ENCODE measurements around the gene FGFBP1.

The FGFBP1 gene

DNA sequence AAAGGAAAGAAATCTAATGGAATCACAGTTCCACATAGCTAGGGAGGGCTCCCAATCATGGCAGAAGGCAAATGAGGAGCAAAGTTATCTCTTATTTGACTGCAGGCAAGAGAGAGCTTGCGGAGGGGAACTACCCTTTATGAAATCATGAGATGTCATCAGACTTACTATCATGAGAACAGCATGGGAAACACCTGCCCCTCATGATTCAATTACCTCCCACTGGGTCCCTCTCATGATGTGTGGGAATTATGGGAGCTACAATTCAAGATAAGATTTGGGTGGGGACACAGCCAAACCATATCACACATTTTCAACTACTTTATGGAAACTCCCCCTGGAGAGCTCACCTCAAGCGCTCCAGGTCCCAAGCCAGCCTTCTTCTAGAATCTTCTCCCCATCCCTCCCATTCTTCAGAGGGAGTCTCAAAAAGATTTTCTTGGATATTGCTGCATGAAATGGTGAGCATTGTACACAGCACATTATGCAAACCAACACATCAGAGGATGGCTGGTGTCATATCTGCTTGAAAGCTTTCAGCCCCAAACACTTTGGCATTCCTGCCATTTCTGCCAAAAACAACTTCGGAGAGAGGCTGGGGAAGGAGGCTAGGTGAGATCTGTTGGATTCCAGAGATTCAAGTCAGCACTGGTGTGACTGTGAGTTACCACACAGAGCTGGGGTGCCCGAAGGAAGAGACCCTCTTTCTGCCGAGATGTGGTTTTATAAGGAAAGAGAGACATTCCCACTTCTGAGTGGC is 6.9 kb downstream of the FGFBP1 start:
- FAIRE-seq = no peak
- no peak for TF ChIP-seq TAF1 (IDR thresholded peaks at IDR 0.05; ENCODE audit: low read depth, low read length)
- TF ChIP-seq POLR2A (IDR thresholded peaks at IDR 0.05; ENCODE audit: low read depth, low read length) = no peak
- TF ChIP-seq POU2F2 (IDR thresholded peaks at IDR 0.05; ENCODE audit: low read depth, low read length) = no peak
- no peak for TF ChIP-seq POLR2AphosphoS5 (IDR thresholded peaks at IDR 0.05; ENCODE audit: low read depth, low read length)
- no peak for TF ChIP-seq SPI1 (IDR thresholded peaks at IDR 0.05; ENCODE audit: low read depth, low read length)
- TF ChIP-seq PAX5 (IDR thresholded peaks at IDR 0.05; ENCODE audit: insufficient read depth, low read length, severe bottlenecking) = no peak

GRCh38 chr4:15930314-15930713 is 8.2 kb downstream of the FGFBP1 start:
- FAIRE-seq (no peak), DNase-seq (ENCODE audit: insufficient read length, low spot score) (no peak)
- TF ChIP-seq POU2F2 (IDR thresholded peaks at IDR 0.05; ENCODE audit: low read depth, low read length) = no peak

More for the DNA sequence above, 6.9 kb downstream of the FGFBP1 start:
- DNase-seq (ENCODE audit: insufficient read length, low spot score) = no peak

DNA sequence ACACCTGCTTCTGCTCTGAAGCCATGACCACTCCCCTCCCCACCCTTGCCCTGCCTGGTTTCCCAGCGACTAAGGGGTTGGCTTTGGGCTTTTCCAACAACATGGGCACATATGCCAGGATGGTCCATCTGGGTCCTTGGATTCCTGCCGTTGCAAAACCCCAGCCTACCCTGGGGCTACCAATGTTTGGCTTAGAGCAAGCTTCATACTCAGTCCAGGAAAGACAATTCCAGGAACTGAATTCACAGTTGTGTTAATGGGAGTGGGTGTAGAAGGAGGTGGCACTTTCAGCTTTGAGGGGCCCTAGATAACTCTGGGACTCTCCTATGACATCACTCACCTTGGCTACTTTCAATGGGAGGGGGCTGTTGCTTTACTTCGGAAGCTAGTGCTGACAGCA is 9.0 kb downstream of the FGFBP1 start:
- no peak for TF ChIP-seq POLR2A (IDR thresholded peaks at IDR 0.05; ENCODE audit: low read depth, low read length)
- no peak for TF ChIP-seq SPI1 (IDR thresholded peaks at IDR 0.05; ENCODE audit: low read depth, low read length)
- no peak for TF ChIP-seq POLR2AphosphoS5 (IDR thresholded peaks at IDR 0.05; ENCODE audit: low read depth, low read length)
- TF ChIP-seq TAF1 (IDR thresholded peaks at IDR 0.05; ENCODE audit: low read depth, low read length) = no peak
- TF ChIP-seq POU2F2 (IDR thresholded peaks at IDR 0.05; ENCODE audit: low read depth, low read length) = no peak
- no peak for TF ChIP-seq PAX5 (IDR thresholded peaks at IDR 0.05; ENCODE audit: insufficient read depth, low read length, severe bottlenecking)
- DNase-seq (ENCODE audit: insufficient read length, low spot score) (no peak), FAIRE-seq (no peak)

- no peak for TF ChIP-seq POLR2AphosphoS5 (IDR thresholded peaks at IDR 0.05; ENCODE audit: low read depth, low read length)
- no peak for TF ChIP-seq POU2F2 (IDR thresholded peaks at IDR 0.05; ENCODE audit: low read depth, low read length)
- DNase-seq (ENCODE audit: insufficient read length, low spot score) = no peak
- FAIRE-seq = no peak
Observed at GRCh38 chr4:15928883-15929282, 9.7 kb downstream of the FGFBP1 start.

DNA sequence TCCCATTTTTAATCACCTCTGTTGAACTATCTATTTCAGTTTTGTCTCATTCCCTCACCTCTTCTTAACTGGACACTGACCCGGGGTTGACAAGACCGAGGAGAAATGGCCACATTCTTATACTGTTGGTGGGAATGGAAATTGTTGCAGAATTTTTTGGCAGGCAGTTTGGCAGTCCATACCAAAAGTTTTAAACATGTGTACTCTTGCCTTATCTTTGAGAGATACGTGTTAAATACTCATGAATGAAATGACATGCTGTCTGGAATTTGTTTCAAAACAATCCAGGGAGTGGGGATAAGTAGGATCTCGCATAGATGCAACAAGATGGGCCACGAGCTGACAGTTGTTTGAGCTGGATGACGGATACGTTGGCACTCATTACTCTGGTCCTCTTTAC is 12.1 kb downstream of the FGFBP1 start:
- no peak for TF ChIP-seq PAX5 (IDR thresholded peaks at IDR 0.05; ENCODE audit: insufficient read depth, low read length, severe bottlenecking)
- no peak for TF ChIP-seq SPI1 (IDR thresholded peaks at IDR 0.05; ENCODE audit: low read depth, low read length)
- TF ChIP-seq POLR2A (IDR thresholded peaks at IDR 0.05; ENCODE audit: low read depth, low read length) = no peak
- TF ChIP-seq POU2F2 (IDR thresholded peaks at IDR 0.05; ENCODE audit: low read depth, low read length) = no peak
- no peak for TF ChIP-seq POLR2AphosphoS5 (IDR thresholded peaks at IDR 0.05; ENCODE audit: low read depth, low read length)
- no peak for TF ChIP-seq TAF1 (IDR thresholded peaks at IDR 0.05; ENCODE audit: low read depth, low read length)
- FAIRE-seq = no peak
- no peak for DNase-seq (ENCODE audit: insufficient read length, low spot score)

- FAIRE-seq (no peak), DNase-seq (ENCODE audit: insufficient read length, low spot score) (no peak)
Observed at GRCh38 chr4:15925830-15926229, 12.7 kb downstream of the FGFBP1 start.

GRCh38 chr4:15921592-15921932 is 17.0 kb downstream of the FGFBP1 start:
- FAIRE-seq = no peak
- no peak for TF ChIP-seq PAX5 (IDR thresholded peaks at IDR 0.05; ENCODE audit: insufficient read depth, low read length, severe bottlenecking)
- TF ChIP-seq POLR2A (IDR thresholded peaks at IDR 0.05; ENCODE audit: low read depth, low read length) = no peak
- no peak for TF ChIP-seq TAF1 (IDR thresholded peaks at IDR 0.05; ENCODE audit: low read depth, low read length)
- no peak for TF ChIP-seq SPI1 (IDR thresholded peaks at IDR 0.05; ENCODE audit: low read depth, low read length)
- TF ChIP-seq POLR2AphosphoS5 (IDR thresholded peaks at IDR 0.05; ENCODE audit: low read depth, low read length) = no peak
- TF ChIP-seq POU2F2 (IDR thresholded peaks at IDR 0.05; ENCODE audit: low read depth, low read length) = no peak
- DNase-seq (ENCODE audit: insufficient read length, low spot score) = no peak

More at GRCh38 chr4:15925830-15926229, 12.7 kb downstream of the FGFBP1 start:
- TF ChIP-seq POU2F2 (IDR thresholded peaks at IDR 0.05; ENCODE audit: low read depth, low read length) (no peak), TAF1 (IDR thresholded peaks at IDR 0.05; ENCODE audit: low read depth, low read length) (no peak), SPI1 (IDR thresholded peaks at IDR 0.05; ENCODE audit: low read depth, low read length) (no peak), POLR2A (IDR thresholded peaks at IDR 0.05; ENCODE audit: low read depth, low read length) (no peak), POLR2AphosphoS5 (IDR thresholded peaks at IDR 0.05; ENCODE audit: low read depth, low read length) (no peak), PAX5 (IDR thresholded peaks at IDR 0.05; ENCODE audit: insufficient read depth, low read length, severe bottlenecking) (no peak)

DNA sequence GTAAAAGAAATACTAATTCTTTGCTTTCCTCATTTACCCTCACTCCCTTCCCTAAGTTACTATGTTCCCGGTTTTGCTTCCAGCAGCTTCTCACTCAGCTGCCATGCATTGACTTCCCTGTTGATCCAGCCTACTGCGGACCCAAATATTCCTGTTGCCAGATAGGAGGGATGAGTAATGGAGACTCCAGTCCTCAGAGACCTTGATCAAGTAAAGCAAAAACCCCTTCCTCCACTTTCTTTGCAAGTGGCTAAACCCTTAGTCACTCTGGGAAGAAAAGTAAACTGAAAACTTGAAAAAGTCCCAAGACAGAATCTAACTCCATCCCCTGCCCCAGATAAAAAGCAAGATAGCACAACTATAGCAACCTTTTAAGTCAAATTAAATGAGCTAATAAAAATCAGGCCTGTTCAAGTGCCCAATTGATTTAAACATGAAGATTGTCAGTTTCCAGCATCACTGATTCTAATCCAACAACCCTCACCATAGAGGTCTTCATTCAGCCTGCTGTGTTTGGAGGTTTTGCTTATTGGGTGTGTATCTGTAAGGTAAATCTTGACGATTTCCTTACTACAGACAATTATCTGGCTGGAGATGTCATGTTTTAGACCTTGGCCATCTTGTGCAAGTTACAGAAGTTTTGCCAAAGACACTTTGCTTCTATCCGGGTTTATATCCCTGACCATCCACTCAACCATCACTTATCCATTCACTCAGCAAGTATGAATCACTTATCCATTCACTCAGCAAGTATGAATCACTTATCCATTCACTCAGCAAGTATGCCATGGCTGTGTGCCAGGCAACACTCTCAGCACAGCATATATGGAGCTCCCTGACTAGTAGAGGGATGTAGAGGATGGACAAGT is 17.6 kb downstream of the FGFBP1 start:
- DNase-seq (ENCODE audit: insufficient read length, low spot score) (no peak), FAIRE-seq (no peak)
- TF ChIP-seq TAF1 (IDR thresholded peaks at IDR 0.05; ENCODE audit: low read depth, low read length) (no peak), POLR2A (IDR thresholded peaks at IDR 0.05; ENCODE audit: low read depth, low read length) (no peak), PAX5 (IDR thresholded peaks at IDR 0.05; ENCODE audit: insufficient read depth, low read length, severe bottlenecking) (no peak), POU2F2 (IDR thresholded peaks at IDR 0.05; ENCODE audit: low read depth, low read length) (no peak), POLR2AphosphoS5 (IDR thresholded peaks at IDR 0.05; ENCODE audit: low read depth, low read length) (no peak), SPI1 (IDR thresholded peaks at IDR 0.05; ENCODE audit: low read depth, low read length) (no peak)

GRCh38 chr4:15918484-15919129 is 19.9 kb downstream of the FGFBP1 start:
- DNase-seq (ENCODE audit: insufficient read length, low spot score) = no peak
- no peak for FAIRE-seq
- no peak for TF ChIP-seq POU2F2 (IDR thresholded peaks at IDR 0.05; ENCODE audit: low read depth, low read length)
- TF ChIP-seq POLR2AphosphoS5 (IDR thresholded peaks at IDR 0.05; ENCODE audit: low read depth, low read length) = no peak
- no peak for TF ChIP-seq SPI1 (IDR thresholded peaks at IDR 0.05; ENCODE audit: low read depth, low read length)
- TF ChIP-seq PAX5 (IDR thresholded peaks at IDR 0.05; ENCODE audit: insufficient read depth, low read length, severe bottlenecking) = no peak
- TF ChIP-seq TAF1 (IDR thresholded peaks at IDR 0.05; ENCODE audit: low read depth, low read length) = no peak
- no peak for TF ChIP-seq POLR2A (IDR thresholded peaks at IDR 0.05; ENCODE audit: low read depth, low read length)

All from GM12891 (cell line).